Gastroesophageal sphincter (tissue), 4 donors: Measurements from ENCODE around the gene CAMKK1. TPM values are rescaled to one million over a fixed set of nuclear protein-coding genes. Genes with fewer than 3 reads are reported as not detected.

Source experiments
- ATAC-seq: fragments of 150-250 bp; one replicate; pipeline ENCODE4 v1.9.1; 2016; ENCODE audit warnings: mild to moderate bottlenecking, moderate library complexity
- H3K27ac ChIP-seq, 4 donors: fragments of 200-600 bp; sonication (generic) in 3 of 4; 1 replicate in 3 of 4; 2 replicates in 1 of 4; pipeline ENCODE4 v1.5.1; 2016 to 2019
- H3K27me3 ChIP-seq: fragments of 200-600 bp; sonication (generic); one replicate; pipeline ENCODE4 v1.5.1; 2019
- H3K36me3 ChIP-seq, 2 donors: fragments of 200-600 bp; sonication (generic); one replicate each; pipeline ENCODE4 v1.5.1; 2019; ENCODE audit warnings: control low read depth in 1 of 2
- H3K4me1 ChIP-seq, 3 donors: fragments of 200-600 bp; sonication (generic); 1 replicate in 2 of 3; 2 replicates in 1 of 3; pipeline ENCODE4 v1.5.1; 2016 to 2019; ENCODE audit warnings: control low read depth in 2 of 3
- H3K4me3 ChIP-seq, 2 donors: fragments of 200-600 bp; sonication (generic); one replicate each; pipeline ENCODE4 v1.5.1; 2019; ENCODE audit warnings: mild to moderate bottlenecking in 1 of 2, moderate library complexity in 1 of 2
- H3K9me3 ChIP-seq, 3 donors: fragments of 200-600 bp; sonication (generic); one replicate each; pipeline ENCODE4 v1.5.1; 2017 to 2019; ENCODE audit warnings: control low read depth in 2 of 3
- EP300 ChIP-seq: sonication (generic); formaldehyde crosslinking; IDR thresholded peaks from one replicate; pipeline ENCODE4 v1.6.1; 2017; ENCODE audit warnings: antibody characterized with exemption, mild to moderate bottlenecking
- POLR2A ChIP-seq, 2 donors: fragments of 450-650 bp; IDR thresholded peaks; one replicate each; pipeline ENCODE4 v1.6.1; 2017; ENCODE audit warnings: antibody characterized with exemption in 2 of 2, mild to moderate bottlenecking in 2 of 2, moderate library complexity in 1 of 2
- POLR2AphosphoS5 ChIP-seq: sonication (generic); formaldehyde crosslinking; IDR thresholded peaks from one replicate; pipeline ENCODE4 v1.6.1; 2017; ENCODE audit warnings: antibody characterized with exemption
- WGBS, 2 donors: methylation state at CpG; one replicate each; pipeline ENCODE4 v1.1.5; 2018; ENCODE audit warnings: low coverage in 1 of 2; 5-methylcytosine and 5-hydroxymethylcytosine counted together
- total RNA-seq, 4 donors: library from RNA; depleted of rRNA; stranded (reverse); fragments of >200 nt; gene quantifications; one replicate each; pipeline ENCODE4 v1.1.0, GENCODE V29; 2016
- TF ChIP-seq, protein P1 (sequence below), 4 experiments: fragments of 200-600 bp in 2 of 4; fragments of 450-650 bp in 2 of 4; sonication (generic) in 1 of 4; IDR thresholded peaks; one replicate each; pipeline ENCODE4 v1.5.1; 2017 to 2019; ENCODE audit warnings: antibody characterized with exemption in 4 of 4, mild to moderate bottlenecking in 2 of 4, moderate library complexity in 2 of 4

Gene CAMKK1
- total RNA-seq, 4 donors from 2014 or later = 3.4 to 7.1 (median 3.8) TPM

GRCh38 chr17:3894911-3895343 is 2.1 kb upstream of the CAMKK1 start:
- WGBS, 2 donors = 38 to 40% methylated on average over 1 to 2 of the region's 2 CpGs

DNA sequence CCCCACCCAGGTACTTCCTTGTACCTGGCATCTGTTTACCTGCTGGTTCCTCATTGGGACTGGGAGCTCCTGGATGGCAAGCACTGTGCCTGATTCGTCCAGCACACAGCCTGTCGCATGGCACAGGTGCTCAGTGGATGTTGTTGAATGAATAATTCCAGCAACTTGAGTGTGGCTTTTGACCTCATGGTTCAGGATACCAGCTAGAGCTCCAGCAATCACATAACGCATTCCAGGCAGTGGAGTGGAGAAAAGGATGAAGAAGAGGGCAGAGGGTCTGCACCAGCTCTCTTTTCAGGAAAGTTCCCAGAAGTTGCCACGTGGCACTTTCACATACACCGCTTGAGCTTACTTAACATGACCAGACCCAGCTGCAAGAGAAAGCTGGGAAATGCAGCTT is 1.3 kb upstream of the CAMKK1 start:
- WGBS, 2 donors = 90% methylated on average over 2 of the region's 5 CpGs; no CpG with 5 or more reads in 1 of the 2 donors
- H3K9me3 ChIP-seq = no peaks in the 10 kb centered on the region
- peak overlapping the region in 3 of 4 donors; percentile 82 to 91 (median 90) for H3K27ac ChIP-seq
- peaks cover 0 to 72% (median 32%) of the 10 kb centered on the region in 3 donors for H3K4me1 ChIP-seq
- ATAC-seq = no peak
- H3K27me3 ChIP-seq = no peaks in the 10 kb centered on the region
- no peaks in the 10 kb centered on the region for H3K36me3 ChIP-seq
- H3K4me3 ChIP-seq = no peak overlapping the region
- TF ChIP-seq POLR2A (IDR thresholded peaks at IDR 0.05) = no peak
- TF ChIP-seq, protein P1, sequence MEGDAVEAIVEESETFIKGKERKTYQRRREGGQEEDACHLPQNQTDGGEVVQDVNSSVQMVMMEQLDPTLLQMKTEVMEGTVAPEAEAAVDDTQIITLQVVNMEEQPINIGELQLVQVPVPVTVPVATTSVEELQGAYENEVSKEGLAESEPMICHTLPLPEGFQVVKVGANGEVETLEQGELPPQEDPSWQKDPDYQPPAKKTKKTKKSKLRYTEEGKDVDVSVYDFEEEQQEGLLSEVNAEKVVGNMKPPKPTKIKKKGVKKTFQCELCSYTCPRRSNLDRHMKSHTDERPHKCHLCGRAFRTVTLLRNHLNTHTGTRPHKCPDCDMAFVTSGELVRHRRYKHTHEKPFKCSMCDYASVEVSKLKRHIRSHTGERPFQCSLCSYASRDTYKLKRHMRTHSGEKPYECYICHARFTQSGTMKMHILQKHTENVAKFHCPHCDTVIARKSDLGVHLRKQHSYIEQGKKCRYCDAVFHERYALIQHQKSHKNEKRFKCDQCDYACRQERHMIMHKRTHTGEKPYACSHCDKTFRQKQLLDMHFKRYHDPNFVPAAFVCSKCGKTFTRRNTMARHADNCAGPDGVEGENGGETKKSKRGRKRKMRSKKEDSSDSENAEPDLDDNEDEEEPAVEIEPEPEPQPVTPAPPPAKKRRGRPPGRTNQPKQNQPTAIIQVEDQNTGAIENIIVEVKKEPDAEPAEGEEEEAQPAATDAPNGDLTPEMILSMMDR (IDR thresholded peaks at IDR 0.05) = no peak
- no peak for TF ChIP-seq POLR2AphosphoS5
- no peak for TF ChIP-seq EP300

More at GRCh38 chr17:3894911-3895343, 2.1 kb upstream of the CAMKK1 start:
- Histone ChIP-seq H3K27ac (peak overlapping the region in 3 of 4 donors; percentile 48 to 90 (median 82)), H3K36me3 (no peaks in the 10 kb centered on the region), H3K4me3 (no peak overlapping the region), H3K9me3 (no peaks in the 10 kb centered on the region), H3K4me1 (peaks cover 0 to 65% (median 26%) of the 10 kb centered on the region in 3 donors), H3K27me3 (no peaks in the 10 kb centered on the region)
- ATAC-seq = no peak
- TF ChIP-seq, protein P1 (IDR thresholded peaks at IDR 0.05) = no peak
- TF ChIP-seq POLR2AphosphoS5 (no peak), EP300 (no peak), POLR2A (IDR thresholded peaks at IDR 0.05) (no peak)

GRCh38 chr17:3893720-3894116 is 865 bp upstream of the CAMKK1 start:
- Histone ChIP-seq H3K36me3 (no peaks in the 10 kb centered on the region), H3K9me3 (no peaks in the 10 kb centered on the region), H3K4me1 (peaks cover 0 to 77% (median 32%) of the 10 kb centered on the region in 3 donors), H3K4me3 (peak overlapping the region in 1 of 2 donors; percentile 78), H3K27ac (peak overlapping the region in 3 of 4 donors; percentile 82 to 91 (median 90)), H3K27me3 (no peaks in the 10 kb centered on the region)
- 74 to 87% methylated on average over 3 to 7 of the region's 7 CpGs for WGBS, 2 donors
- ATAC-seq = no peak
- TF ChIP-seq EP300 (no peak), POLR2A (IDR thresholded peaks at IDR 0.05) (no peak), POLR2AphosphoS5 (no peak)
- TF ChIP-seq, protein P1 (IDR thresholded peaks at IDR 0.05) = no peak

DNA sequence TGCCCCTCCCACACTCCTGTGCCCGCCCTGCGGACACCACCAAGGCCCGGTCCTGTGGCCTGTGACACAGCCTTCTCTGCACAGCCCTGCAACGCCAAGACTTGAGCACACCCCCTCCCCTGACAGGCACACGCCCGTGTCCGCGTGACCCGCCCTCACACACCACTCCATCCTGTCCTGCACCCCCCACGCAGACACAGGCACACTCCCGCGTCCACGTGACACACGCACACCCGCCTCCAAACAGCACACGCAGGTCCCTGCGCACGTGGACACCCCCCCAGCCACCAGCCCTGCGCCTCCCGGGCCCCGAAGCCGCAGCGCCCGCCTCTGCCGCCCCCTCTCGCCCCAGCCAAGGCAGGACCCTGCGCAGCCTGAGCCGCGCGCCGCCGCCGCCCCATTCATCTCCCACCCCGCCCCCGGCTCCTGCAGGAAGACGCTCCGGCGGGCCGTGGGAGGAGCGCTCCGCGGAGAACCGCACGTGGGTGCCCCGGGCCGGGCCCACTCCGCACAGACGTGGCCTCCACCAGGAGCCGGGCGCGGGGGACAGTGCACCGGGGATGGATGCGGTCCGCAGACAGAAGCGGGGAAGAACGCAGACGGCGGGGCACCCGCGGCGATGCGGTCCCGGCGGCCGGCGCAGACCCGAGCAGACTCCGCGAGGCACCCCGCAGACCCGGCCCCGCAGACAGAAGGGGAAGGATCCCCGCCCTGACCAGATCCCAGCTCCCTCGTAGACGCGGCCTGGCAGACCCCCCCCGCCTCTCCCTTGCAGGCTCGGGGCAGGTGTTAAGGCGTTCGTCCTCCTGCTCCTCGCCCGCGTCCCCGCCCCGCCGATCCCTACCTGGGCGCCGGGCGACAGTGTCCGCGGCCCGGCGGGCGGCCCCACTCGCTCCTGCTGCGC is 506 bp downstream of the CAMKK1 start:
- peak; percentile 46 for ATAC-seq
- Histone ChIP-seq H3K27me3 (no peaks in the 10 kb centered on the region), H3K27ac (peak overlapping the region; percentile 25 to 91 (median 86)), H3K9me3 (no peaks in the 10 kb centered on the region), H3K4me3 (peak overlapping the region; percentile 73 to 78), H3K4me1 (peaks cover 0 to 90% (median 42%) of the 10 kb centered on the region in 3 donors), H3K36me3 (no peaks in the 10 kb centered on the region)
- TF ChIP-seq, protein P1 (IDR thresholded peaks at IDR 0.05) = peak in 1 of 4 experiments; percentile 19
- TF ChIP-seq POLR2A (IDR thresholded peaks at IDR 0.05) = peak in 1 of 2 donors; percentile 9
- no peak for TF ChIP-seq EP300
- no CpG with 5 or more reads among the region's 96 CpGs for WGBS, 2 donors
